GM18499 (cell line): ENCODE data around the gene GPR39.

Experiments used
- ATAC-seq: cut with Tn5 transposase; IDR thresholded peaks from one replicate; pipeline ENCODE4 v1.9.1; 2021; ENCODE audit warnings: moderate number of reproducible peaks; ENCODE audit not compliant: insufficient read depth, unreplicated experiment

GPR39 gene

DNA sequence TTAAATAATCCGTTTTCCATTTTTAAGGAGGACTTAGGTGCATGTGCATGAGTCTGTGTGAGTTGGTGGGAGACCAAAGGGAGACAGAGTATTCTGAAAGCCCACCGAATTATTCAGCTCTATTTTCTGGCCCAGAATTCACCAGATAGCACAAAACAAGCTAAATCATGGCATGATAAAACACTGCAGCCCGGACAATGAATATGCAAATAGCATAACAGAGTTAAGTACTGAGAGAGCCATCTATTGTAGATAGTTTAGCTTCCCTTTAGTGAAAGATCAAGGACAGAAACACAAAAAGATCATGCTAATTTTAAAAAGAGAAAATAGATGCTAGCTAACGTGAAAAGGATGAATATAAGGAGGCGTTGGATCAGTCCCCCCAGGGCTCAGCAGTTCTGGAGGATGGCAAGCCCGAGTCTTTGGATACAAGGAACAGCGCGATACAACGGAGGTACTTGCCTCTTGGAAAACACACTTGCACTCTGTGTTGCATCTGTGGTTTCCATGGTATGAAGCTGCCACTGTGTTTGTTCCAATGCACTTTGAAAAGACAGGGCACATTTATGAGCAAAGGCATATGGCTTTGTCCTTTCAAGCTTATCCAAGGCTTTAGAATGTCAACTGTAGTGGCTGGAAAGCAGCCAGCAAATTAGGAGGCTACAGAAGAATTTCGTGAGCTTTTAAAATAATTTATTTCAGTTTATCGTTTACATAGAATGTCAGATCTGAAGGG is 133.5 kb downstream of the GPR39 start:
- no peak for ATAC-seq

DNA sequence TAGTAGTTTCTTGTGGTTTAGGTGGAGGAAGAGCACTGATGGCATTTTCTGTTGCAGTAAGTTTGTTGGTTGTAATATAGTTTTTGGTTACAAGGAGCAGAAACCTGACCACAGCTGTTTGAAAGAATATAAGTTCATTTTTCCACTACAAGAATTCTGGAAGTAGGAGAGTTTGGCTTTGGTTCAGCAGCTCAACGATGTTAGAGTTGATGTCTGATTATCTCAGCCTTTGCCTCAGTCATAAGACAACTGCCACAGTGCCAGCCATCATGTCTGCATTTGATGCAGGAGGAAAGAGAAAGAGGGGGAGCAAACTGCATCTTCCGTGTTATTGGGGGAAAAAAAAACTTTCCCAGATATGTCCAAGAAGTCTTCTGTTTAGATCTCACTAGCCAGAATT is 134.3 kb downstream of the GPR39 start:
- no peak for ATAC-seq

DNA sequence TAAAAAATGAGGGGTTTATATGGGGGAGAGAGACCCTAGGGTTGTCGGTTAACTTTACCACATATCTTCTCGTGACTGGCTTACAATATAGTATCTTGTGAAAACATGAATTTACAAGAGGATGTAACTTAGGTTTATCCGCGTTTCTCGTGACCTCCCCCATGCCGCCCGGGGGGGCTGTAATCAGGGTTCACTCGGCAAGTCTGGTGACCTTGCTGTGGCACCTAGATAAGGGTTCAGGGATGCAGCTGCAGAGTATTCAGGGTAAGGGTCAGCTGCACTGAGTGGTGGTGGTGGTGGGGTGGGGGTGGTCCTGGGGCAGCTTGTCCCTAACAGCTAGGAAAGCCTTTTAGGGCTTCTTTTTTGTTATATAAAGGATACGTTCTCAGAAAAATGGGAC is 141.1 kb downstream of the GPR39 start:
- no peak for ATAC-seq

DNA sequence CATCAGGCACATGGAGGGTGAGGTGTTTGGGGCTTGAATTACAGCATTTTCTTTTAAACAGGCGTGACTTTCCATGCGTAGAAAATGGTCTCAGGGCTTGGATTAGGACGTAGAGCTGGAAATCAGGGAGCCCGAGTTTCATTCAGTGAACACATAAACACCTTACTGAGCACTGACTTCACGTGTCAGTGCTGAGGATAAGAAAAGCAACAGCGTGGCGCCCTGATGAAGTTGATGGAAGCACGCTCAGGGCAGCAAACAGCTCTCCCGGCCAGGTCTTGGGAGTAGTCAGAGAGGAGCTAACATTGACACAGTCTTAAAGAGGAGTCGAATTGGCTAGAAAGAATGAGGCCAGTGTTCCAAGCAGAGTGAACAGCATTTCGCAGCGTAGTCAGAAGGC is 142.7 kb downstream of the GPR39 start:
- ATAC-seq = no peak

DNA sequence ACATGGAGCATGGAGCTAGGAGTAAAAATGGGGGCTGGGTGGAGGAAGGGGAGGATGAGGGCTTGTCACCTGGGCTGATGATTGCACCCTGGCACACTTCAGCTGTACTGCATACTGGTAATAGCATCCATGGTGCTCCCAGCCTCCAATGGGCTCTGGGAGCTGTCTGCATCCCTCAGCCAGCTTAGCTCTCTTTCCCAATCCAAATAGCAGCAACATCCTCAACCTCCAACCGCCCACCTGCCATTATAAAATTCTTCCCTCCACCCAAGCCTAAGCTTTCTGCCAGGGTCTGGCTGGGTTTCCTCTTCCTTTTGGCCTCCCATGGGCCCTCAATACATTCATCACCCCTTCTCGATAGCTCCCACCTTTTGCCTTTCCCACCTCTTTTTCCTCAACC is 143.3 kb downstream of the GPR39 start:
- ATAC-seq = no peak

DNA sequence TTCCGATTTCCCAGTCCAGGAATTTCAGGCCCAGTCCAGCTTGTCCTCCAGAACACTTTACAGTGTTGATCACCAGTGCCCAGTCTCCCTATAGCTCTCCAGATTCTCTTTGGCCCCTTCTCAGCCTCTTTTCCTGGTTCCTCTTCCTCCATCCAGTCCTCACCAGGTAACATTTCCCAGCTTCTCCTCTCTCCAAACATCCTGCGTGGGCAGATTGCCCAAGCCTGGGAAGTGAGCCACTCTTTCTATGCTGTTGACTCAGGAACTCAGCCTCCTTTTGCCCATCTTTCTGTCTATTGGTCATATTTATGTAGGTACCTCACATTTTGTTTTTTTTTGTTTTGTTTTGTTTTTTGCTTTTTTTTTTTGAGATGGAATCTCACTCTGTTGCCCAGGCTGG is 144.0 kb downstream of the GPR39 start:
- ATAC-seq = no peak

DNA sequence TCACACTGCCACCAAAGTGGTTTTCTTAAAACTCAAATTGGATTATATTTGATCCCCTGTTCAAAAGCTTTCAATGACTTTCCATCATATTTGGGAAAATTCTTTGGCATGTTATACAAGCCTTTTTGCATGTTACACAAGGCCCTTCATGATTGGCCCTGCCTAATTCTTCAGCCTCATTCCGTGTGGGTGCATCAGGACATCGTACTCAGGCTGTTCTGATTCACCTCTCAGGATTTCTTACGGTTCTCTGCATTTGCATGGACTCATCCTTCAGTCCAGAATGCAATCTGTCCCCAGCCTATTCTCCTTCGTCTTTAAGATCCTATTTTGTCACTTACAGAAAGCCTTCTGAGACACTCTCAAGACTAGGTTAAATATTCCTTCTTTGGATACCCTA is 145.6 kb downstream of the GPR39 start:
- ATAC-seq = no peak

DNA sequence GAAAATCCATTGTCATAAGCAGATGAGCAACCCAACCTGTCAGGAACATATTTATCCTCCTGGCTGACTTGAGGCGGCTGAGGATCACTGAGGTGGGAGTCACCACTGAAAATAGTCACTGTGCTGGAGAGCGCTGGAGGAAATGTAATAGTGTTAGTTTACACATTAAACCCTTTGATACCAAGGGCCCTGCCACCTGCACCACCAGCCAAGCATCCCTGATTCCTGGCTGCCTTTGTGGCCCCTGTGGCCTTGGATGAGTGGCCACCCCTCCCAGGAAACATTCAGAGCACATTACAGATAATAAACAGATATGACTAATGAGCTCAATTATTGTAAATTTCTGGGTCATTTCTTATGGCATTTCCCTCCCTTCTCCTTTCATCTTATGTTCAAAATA is 147.5 kb downstream of the GPR39 start:
- ATAC-seq = no peak

DNA sequence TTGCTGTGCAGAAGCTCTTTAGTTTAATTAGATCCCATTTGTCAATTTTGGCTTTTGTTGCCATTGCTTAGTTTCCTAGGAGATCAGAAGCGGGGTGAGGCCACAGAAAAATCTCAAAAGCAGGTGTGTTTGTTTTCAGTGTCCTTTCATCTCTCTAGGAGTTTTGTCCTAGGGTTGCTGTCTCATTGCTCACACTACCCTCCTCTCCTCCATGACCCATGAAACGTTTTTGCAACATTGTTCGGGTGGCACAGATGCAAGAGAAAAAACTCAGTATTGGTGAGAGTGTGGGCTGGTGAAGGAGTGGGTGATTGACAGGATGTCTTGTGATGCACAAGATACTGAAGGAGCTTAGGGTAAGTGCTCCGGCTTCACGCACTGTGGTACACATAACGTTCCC is 149.8 kb downstream of the GPR39 start:
- no peak for ATAC-seq

DNA sequence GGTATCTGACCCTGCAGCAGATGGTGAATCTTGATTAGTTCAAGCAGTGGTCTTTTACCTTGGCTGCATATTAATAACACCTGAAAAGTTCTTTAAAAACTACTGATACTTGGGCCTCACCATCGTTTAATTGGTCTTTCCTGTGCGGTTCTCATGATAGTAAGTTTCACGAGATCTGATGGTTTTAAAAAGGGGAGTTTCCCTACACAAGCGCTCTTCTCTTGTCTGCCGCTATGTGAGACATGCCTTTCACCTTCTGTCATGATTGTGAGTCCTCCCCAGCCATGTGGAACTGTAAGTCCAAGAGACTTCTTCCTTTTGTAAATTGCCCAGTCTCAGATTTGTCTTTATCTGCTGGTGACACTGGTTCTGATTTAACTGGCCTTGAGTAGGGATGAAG is 151.1 kb downstream of the GPR39 start:
- no peak for ATAC-seq

DNA sequence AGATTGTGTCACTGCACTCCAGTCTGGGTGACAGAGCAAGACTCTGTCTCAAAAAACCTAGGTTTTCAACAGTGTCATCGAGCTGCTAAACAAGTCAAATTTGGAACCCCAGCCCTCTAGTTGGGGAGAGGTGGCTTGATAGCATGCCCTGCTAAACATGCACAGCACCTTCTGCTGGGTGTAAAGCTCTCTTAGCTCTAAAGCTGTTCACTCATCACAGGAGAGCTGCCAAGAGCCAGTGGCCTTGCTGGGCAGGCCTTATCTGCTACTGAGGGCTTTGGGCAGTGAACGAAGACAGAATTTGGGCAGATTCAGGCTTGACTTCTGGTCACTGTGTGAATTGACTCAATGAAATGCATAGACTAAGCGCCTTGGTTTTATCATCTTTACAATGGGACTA is 152.1 kb downstream of the GPR39 start:
- no peak for ATAC-seq

DNA sequence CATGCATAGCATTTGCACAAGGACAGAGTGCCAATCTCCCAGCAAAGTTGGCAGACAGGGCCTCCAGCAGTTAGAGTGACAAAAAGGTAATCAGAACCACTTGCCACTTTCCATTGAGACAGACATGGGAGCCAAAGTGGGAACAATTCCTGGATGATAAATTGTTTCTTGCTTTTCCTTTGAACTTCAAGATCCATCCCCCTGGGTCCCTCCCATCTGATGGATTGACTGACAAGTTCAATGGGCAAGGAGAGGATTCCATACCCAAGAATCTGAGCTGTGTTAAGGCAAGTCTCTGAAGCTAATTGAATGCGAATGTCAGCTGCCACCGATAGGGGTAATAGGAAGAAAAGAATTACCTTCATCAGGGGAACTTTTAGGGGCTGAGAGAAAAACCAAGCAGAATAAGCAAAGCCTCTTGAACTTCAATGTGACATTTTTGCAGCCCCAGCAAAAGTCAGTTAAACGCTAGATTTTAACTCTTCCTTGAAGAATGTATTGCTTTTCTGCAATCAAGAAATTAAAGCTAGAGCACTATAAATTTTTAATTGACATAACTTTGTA is 156.9 kb downstream of the GPR39 start:
- no peak for ATAC-seq

DNA sequence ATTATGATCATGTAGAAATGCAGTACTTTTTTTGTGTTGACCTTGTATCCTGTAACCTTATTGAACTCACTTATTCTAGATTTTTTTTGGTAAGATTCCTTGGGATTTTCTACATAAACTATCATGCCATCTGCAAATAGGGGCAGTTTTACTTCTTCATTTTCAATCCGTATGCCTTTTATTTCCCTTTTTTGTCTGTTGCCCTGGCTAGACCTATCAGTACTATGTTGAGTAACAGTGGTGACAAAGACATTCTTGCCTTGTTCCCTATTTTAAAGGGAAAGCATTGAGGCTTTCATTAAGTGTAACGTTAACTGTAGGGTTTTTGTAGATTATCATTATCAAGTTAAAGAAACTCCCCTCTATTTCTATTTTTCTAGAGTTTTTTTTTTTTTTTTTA is 161.1 kb downstream of the GPR39 start:
- no peak for ATAC-seq

DNA sequence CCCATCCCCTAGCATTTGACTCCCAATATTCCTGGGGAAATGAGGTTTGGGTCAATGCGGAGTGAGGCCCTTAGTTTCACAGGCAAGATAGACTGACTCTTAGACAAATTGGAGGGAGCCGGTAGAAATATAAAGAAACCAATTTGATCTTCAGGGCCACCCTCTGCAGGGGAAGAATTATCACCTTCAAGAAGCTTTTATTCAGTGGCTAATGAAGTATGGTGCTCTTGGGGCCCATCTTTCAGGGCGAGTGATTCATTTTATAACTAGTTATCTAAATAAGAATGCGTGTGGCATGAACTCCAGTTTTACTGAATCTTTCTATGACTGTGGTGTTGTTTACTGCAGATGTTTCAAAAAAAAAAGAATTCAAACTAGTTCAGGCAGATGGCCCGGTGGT is 165.0 kb downstream of the GPR39 start:
- no peak for ATAC-seq

DNA sequence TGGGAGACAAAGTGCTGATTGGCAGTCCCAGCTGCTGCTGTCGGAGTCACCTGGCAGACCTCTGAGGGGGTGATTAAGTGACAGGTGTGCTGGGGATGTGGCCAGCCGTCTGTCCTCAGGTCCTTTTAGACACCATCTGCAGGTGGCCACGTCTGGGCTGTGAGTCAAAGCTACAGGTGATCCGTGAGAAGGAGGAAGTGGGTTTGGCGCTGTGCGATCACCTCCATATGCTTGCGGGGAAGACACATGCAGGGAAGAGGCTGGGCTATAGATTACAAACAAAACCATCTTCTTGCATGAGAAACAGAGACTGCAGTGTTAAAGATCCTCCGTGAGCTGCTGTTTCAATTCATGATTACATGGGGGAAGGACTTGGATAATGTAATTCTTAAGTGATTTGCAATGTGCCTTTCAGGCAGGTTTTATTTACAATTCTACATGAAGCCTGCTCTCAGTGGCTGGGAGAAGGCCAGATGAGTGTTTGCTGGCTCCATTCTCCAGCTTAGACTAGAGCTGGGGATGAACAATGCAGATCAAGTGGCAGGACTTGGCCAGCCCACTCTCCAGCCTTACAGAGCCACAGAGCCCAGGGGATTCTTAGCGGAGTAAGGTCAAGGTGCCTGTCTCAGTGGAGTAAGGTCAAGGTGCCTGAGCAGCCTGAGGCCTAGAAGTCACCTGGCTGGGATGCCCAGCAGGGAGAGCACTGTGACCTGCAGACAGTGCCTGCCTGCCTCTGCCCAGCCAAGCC is 165.6 kb downstream of the GPR39 start:
- ATAC-seq = no peak

DNA sequence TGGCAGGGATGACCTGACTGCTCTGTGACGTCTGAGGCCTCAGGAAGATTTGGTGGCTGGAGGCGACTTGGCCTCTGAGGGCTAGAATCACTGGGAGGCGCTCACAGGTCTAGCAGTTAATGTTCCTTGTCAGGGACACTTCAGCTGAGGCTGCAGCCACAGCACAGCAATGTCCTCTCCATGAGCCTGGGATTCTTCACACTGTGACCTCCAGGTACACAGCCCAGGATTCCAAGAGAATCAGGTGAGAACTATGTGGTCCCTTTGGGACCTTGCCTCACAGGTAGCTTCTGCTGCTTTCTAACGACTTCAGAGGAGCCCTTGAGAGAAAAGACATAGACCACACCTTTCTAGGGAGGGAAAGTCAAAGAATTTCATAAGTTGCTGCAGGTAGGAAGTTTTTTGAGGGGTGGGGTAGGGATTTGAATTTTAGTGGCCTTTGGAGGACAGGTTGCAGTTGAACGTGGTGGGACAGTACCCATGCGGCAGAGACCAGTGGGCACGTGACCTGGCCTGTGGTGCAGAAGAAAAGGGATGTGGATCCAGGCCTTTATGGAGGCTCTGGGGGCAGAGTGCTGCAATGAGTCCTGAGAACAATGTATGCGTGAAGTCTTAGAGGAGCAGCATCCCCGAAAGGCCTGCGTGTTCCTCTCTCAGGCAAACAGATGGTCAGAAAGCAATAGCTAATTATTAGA is 167.2 kb downstream of the GPR39 start:
- no peak for ATAC-seq

DNA sequence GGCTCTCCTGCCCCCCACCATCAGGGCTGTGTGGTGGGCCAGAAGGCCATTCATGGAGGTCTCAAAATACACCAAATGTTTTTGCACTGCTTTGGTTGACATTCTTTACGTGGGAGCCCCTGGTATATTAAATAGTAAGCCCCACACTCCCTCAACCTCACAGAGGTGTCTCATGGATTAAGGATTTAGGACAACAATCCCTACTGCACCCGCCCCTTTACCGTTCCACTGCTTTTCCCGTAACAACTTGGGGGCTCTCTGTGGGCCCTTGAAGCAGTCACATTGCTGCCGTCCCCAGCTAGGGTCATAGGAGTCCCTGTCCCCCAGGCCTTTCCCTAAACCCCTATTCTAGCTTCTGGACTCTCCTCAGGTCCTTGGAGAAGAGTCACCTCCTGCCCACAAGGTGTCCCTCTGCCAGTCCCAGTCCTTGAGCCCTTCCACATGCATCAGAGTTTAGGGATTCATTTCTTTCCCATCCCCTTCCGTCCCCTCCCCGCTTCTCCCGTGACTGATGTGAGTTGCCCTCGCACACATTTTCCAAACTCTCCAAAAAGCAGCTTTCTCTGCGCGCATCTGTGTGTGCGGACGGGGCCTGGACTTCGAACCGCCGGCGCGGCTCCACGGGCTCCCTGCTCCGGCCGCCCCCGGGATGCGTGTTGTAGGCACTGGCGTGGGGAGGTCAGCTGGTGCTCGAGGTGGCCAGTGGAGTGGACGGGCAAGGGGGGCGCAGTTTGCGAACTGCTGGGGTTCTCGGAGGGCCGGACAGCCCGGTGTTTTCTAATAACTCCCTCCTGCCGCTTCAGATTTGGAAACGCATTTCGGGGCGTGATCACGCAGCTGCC is 168.6 kb downstream of the GPR39 start:
- no peak for ATAC-seq

DNA sequence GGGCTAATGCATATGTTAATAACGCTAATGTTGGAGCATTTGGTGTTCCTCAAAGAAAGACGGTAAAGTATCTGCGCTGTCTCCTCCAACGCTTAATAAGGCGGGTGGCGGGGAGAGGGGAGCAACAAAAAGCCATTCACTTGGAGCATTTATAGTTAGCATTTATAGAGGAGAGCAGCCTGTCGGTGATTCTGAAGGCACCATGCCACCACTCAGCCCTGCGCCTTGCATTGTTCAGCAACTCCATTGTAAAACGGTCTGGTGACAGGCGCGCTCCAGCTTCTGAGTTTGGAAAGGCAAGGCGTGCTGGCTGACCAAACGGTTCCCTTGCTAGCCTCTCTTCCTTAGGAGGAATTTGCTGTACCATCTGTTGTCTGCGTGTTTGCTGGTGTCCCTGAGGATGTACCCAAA is 169.5 kb downstream of the GPR39 start:
- no peak for ATAC-seq

DNA sequence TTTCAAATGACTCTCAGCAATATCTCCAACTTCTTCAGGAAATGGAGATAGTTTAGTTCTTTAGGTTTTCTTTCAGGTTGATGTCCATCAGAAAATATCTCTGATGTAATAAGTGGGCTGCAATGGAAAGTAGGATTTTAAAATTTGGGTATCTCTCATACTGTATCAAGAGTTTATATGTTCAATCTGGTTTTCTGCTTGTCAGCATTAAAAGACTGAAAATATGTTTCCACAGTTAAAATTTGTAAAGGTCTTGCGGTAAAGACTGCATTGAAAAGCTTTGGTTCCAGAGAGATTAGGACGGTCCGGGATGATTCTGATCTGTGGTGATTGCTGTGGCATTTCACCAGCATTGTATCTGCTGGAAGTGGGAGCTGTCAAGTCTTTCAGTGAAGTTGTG is 170.2 kb downstream of the GPR39 start:
- ATAC-seq = no peak

DNA sequence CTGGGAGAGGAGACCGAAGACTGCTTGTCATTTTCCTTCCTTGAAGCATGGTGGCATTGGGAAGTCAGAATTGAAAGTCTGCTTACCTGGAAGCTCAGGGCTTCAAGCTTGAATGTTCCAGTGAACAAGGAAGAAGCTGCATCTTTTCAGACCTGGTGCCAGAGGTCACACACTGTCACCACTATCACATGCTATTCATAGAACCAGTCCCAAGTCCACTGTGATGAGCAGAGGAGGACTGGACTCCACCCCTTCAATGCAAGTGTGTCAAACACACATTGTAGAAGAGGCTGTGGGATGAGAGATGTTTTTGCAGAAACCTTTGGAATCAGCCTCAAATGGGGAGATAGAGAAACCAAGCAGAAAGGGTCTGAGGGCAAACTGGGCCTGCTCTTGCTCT is 172.0 kb downstream of the GPR39 start:
- no peak for ATAC-seq
